CD1c-positive myeloid dendritic cell (primary cell): ENCODE measurements around the gene TBC1D24.
A peak's percentile ranks its signal among the peaks of the same experiment; 100 is the strongest.

Experiments used
- DNase-seq: peaks from one replicate; pipeline ENCODE4 v3.0.0-alpha.2; 2016; ENCODE audit errors: extremely low spot score

The TBC1D24 gene

GRCh38 chr16:2450535-2450934 is 24.4 kb upstream of the TBC1D24 start:
- no peak for DNase-seq

GRCh38 chr16:2450975-2451381 is 23.9 kb upstream of the TBC1D24 start:
- DNase-seq = no peak

- no peak for DNase-seq
Measured at GRCh38 chr16:2451851-2452320, 23.0 kb upstream of the TBC1D24 start.

DNA sequence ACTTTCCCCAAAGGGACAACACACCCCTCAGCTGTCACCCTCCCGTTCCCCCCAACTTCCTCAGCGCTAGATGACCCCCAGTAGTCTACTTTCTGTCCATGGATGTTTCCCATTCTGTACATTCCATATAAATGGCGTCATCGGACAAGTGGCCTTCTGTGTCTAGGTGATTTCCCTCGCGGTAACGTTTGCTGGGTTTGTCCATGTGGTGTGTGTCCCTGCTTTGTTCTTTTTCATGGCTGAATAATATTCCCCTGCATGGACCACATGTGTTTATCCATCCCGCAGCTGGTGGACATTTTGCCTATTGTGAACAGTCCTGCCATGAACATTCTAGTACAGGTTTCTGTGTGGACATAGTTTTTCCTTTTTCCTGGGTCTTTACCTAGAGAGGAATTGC is 22.3 kb upstream of the TBC1D24 start:
- DNase-seq = no peak

- DNase-seq = no peak
Measured at GRCh38 chr16:2455081-2455845, 19.7 kb upstream of the TBC1D24 start.

DNA sequence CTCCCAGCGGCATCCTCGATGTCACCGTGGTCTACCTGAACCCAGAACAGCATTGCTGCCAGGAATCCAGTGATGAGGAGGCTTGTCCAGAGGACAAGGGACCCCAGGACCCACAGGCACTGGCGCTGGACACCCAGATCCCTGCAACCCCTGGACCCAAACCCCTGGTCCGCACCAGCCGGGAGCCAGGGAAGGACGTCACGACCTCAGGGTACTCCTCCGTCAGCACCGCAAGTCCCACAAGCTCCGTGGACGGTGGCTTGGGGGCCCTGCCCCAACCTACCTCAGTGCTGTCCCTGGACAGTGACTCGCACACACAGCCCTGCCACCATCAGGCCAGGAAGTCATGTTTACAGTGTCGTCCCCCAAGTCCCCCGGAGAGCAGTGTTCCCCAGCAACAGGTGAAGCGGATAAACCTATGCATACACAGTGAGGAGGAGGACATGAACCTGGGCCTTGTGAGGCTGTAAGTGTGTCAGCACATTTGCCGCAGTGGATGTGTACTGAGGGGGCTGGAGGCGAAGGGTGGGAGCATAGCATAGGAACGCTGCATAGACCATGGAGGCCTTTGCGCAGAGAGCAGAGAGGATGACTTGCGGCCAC is 18.3 kb upstream of the TBC1D24 start:
- DNase-seq = no peak

DNA sequence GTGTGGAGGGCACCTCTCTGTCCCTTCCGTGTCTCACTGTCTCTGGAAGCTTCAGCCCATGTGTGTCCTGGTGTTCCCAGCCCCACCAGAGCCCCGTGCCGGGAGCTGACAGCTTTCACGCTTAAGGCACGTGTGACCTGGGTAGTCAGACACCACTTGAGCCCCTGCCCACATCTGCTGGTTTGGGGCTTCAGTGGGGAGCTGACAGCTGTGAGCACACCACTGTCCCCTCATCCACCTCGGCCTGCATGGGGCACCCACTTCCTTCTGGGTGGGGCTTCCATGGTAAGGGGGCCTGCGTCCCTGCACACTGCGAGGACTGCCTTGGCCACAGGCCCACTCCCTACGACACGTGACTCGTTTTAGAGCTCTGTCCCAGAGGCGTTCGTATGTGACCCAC is 17.7 kb upstream of the TBC1D24 start:
- no peak for DNase-seq

DNA sequence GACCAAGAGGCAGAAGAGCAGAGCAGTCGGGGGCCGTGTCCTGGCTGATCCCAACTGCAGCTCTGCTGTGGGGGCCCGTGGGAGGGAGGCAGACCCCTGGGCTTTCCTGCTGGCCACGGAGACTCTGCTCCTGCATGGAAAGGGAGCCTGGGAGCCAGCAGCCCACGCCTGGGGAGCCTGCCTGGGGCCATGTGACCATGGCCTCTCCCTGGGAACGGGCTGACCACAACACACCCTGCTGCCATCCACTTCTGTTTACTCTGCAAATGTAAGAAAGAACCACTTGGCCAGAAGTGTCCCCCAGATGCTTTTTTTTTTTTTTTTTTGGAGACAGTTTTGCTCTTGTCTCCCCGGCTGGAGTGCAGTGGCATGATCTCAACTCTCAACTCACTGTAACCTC is 17.0 kb upstream of the TBC1D24 start:
- DNase-seq = no peak

- DNase-seq = peak; percentile 31
Measured at GRCh38 chr16:2458887-2459646, 15.9 kb upstream of the TBC1D24 start.

DNA sequence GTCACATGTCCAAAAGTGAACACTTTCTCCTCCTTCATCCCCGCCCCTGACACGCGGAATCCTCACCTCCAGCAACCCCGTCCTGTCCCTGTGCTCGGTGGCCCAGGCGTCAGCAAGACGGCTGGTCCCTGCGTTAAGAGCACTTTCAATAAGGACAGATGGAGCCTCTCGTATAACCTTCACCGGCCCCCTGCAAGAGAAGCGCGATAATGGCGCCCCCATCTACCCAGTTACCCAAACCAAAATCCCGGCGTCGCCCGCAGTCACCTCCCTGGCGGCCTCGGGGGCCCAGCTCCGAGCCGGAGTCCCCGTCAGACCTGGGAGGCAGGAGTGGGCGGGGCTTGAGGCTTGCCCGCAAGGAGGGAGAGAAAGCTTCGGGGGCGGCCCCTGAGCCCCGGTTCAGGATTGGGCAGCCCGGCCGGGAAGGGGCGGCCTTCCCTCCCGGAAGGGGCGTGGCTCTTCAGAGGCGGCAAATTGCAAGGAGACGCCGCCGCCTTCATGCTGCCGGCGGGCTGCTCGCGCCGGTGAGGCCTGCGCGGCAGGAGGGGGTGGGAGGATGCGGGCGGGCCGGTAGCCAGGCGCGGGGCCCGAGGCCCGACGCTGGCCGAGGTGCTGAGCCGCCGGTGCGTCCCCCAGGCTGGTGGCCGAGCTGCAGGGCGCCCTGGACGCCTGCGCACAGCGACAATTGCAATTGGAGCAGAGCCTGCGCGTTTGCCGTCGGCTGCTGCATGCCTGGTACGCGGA is 15.1 kb upstream of the TBC1D24 start, which contains the start of gene TEDC2:
Gene TEDC2, plus strand, starts transcription at position 463 of the 744 bp plus-strand sequence. Its CDS starts 36 bp downstream, at position 499.
- DNase-seq = peak; percentile 98

- DNase-seq = no peak
Measured at GRCh38 chr16:2460391-2460713, 14.6 kb upstream of the TBC1D24 start.

GRCh38 chr16:2460916-2461315 is 14.0 kb upstream of the TBC1D24 start:
- DNase-seq = no peak

- DNase-seq = no peak
Measured at GRCh38 chr16:2462031-2462866, 12.7 kb upstream of the TBC1D24 start.

DNA sequence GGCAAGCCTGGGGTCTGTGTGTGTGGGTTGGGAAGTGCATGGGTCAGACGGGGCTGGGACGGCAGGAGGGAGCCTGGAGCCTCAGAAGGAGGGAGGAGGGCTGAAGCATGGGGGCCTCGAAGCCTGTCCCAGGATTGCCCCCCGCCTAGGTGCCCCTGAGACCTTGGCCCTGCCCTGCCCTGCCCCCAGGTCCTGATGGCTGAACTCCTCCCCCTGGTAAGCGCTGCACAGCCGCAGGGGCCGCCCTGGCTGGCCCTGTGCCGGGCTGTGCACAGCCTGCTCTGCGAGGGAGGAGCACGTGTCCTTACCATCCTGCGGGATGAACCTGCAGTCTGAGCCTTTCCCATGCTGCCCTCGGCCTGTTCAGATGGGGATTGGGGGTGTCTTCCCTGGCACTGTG is 10.6 kb upstream of the TBC1D24 start:
- no peak for DNase-seq

- DNase-seq = no peak
Measured at GRCh38 chr16:2465653-2466415, 9.1 kb upstream of the TBC1D24 start.

- DNase-seq = no peak
Measured at GRCh38 chr16:2466667-2467527, 8.0 kb upstream of the TBC1D24 start.

GRCh38 chr16:2467528-2468232 is 7.2 kb upstream of the TBC1D24 start:
- peak; percentile 58 for DNase-seq

DNA sequence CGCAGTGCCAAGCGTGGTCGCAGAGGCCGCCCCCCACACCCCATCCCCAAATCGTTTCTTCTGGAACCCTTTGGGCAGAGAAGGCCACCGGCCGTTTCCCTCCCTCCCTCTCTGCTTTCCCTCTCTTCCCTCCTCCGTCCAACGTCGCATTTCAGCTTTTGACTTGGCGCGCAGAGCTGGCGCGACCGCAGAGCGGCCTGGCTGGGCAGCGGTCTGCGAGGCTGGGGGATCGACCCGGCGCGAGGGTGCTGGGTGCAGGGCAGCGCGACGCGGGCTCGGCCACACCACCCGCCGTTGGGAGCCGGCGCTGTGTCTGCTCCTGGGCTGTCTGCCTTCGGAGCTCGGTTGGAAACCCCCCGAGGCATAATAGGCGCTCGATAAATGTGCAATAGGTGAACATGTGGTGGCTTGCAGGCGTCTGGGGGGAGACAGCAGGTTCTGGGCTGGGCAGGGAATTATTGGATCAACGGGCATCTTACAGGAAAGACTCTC is 6.6 kb upstream of the TBC1D24 start:
- DNase-seq = no peak
